NT2/D1 (cell line): ENCODE measurements around the gene FRYL.
"Not testable (repeated sequence)": the region's sequence is repeated elsewhere in the genome, so short reads cannot be mapped to it uniquely, and the experiment has no call there.

Experiments
- DNase-seq: peaks from one replicate; pipeline ENCODE4 v3.0.0-alpha.2; 2011; ENCODE audit warnings: low read depth, low spot score
- H3K27me3 ChIP-seq: 2 replicates; pipeline ENCODE4 v1.6.0; 2011; ENCODE audit warnings: mild to moderate bottlenecking; ENCODE audit not compliant: insufficient read length, insufficient read depth
- H3K36me3 ChIP-seq: 2 replicates; pipeline ENCODE4 v1.6.1; 2011; ENCODE audit warnings: mild to moderate bottlenecking, low read length, mixed read lengths; ENCODE audit not compliant: insufficient read depth, insufficient read length
- H3K4me1 ChIP-seq: 2 replicates; pipeline ENCODE4 v1.5.1; 2011; ENCODE audit not compliant: insufficient read depth, insufficient read length
- H3K4me3 ChIP-seq: 2 replicates; pipeline ENCODE4 v1.5.1; 2011; ENCODE audit warnings: low read depth; ENCODE audit not compliant: insufficient read length
- H3K9ac ChIP-seq: 2 replicates; pipeline ENCODE4 v1.6.0; 2011; ENCODE audit warnings: low read depth; ENCODE audit not compliant: insufficient read length
- H3K9me3 ChIP-seq: 2 replicates; pipeline ENCODE4 v1.5.1; 2011; ENCODE audit warnings: mild to moderate bottlenecking, low read length; ENCODE audit not compliant: insufficient read depth
- SUZ12 ChIP-seq: IDR thresholded peaks from 2 replicates; pipeline ENCODE4 v1.6.1; 2011; ENCODE audit not compliant: insufficient read length, insufficient read depth; ENCODE audit errors: extremely low read depth
- YY1 ChIP-seq: IDR thresholded peaks from 2 replicates; pipeline ENCODE4 v1.6.1; 2011; ENCODE audit not compliant: insufficient read length, insufficient read depth
- ZNF274 ChIP-seq: IDR thresholded peaks from 2 replicates; pipeline ENCODE4 v1.6.1; 2011; ENCODE audit warnings: mild to moderate bottlenecking, low read depth, low read length

Gene FRYL

DNA sequence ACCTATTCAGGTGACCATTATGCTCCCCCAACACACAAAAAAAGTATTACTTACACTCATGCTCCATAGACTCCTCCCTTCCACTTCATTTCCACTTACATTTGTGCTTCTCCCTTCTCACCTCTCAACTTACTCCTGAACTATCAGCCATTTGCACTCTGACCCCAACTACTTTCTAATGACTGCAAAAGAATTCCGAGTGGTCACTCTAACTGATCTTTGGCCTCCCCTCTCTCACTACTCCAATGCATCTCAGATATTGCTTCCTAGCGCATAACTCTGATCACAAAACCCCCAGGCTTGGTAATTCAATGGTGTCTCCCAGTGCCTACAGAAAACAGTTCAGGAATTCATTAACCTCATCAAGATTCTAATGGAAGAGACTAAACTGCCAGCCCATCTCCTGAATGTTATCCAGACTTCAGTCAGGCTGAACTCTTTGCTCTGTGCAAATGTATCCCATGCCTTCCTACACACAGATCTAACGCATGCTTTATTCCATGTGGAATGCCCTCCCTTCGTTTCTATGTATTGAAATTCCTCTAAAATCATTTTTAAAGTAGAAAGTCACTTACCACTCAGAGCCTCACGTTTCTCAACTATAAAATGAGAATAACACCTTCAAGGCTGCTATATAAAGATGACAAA is 61.1 kb downstream of the FRYL start:
- Histone ChIP-seq H3K4me3 (no peak overlapping the region), H3K36me3 (no peaks in the 10 kb centered on the region), H3K9me3 (no peaks in the 10 kb centered on the region), H3K27me3 (no peaks in the 10 kb centered on the region), H3K4me1 (no peaks in the 10 kb centered on the region), H3K9ac (no peak overlapping the region)
- no peak for DNase-seq
- TF ChIP-seq ZNF274 (no peak), YY1 (no peak), SUZ12 (no peak)

DNA sequence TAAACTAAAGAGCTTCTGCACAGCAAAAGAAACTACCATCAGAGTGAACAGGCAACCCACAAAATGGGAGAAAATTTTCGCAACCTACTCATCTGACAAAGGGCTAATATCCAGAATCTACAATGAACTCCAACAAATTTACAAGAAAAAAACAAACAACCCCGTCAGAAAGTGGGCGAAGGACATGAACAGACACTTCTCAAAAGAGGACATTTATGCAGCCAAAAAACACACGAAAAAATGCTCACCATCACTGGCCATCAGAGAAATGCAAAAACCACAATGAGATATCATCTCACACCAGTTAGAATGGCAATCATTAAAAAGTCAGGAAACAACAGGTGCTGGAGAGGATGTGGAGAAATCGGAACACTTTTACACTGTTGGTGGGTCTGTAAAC is 63.8 kb downstream of the FRYL start:
- H3K4me3 ChIP-seq, DNase-seq, H3K36me3 ChIP-seq, H3K9ac ChIP-seq, H3K9me3 ChIP-seq, H3K4me1 ChIP-seq, H3K27me3 ChIP-seq: not testable (repeated sequence)

DNA sequence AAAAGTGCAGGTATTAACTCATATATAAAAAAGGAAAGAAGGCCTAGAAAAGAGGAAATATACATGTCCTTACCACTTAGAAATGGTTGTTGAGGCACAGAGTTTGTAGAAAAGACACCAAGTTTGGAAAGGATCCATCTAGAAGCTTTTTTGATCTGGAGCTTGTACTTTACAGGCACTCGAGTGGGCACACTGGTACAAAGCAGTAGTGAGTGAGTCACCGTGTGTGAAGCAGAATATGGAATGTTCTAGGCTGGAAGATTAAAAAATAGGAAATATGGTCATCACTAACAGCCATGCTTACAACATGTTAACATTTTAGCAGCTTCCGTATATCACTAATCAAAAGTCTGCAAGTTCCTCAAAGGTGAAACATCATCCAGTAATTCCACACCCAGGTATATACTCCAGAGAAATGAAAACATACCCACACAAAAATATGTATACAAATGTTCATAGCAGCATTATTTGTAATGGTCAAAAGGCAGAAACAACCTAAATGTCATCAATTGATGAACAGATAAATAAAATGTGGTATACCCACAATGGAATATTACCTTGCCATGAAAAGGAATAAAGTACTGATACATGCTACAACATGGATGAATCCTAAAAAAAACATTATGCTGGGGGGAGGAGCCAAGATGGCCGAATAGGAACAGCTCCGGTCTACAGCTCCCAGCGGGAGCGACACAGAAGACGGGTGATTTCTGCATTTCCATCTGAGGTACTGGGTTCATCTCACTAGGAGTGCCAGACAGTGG is 69.5 kb downstream of the FRYL start:
- Histone ChIP-seq H3K4me3 (no peak overlapping the region), H3K9me3 (no peaks in the 10 kb centered on the region), H3K9ac (no peak overlapping the region), H3K36me3 (peaks cover 9% of the 10 kb centered on the region), H3K4me1 (no peaks in the 10 kb centered on the region), H3K27me3 (no peaks in the 10 kb centered on the region)
- DNase-seq, result no peak
- TF ChIP-seq YY1, result no peak
- no peak for TF ChIP-seq SUZ12

DNA sequence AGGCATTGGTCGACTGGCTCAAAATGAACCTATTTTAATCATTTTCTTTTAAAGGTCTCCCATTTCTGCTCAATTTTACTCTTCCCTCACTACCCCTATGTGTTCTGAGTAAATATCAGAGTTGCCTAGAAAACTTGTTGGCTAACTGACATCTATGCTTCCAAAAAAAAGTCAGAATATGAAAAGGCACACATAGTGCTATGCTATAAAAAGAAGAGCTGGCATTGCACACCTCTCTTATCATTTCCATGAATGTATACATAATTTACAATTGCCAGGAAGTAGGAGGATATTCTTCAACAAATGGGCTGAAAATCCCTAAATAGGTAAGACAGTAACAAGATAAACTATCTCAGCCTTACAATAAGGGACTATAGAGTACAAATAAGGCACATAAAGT is 70.2 kb downstream of the FRYL start:
- no peak for DNase-seq
- H3K36me3 ChIP-seq, result peaks cover 9% of the 10 kb centered on the region
- no peak overlapping the region for H3K4me3 ChIP-seq
- H3K9me3 ChIP-seq, result no peaks in the 10 kb centered on the region
- H3K27me3 ChIP-seq, result no peaks in the 10 kb centered on the region
- TF ChIP-seq YY1, result no peak
- no peak overlapping the region for H3K9ac ChIP-seq
- H3K4me1 ChIP-seq, result no peaks in the 10 kb centered on the region

DNA sequence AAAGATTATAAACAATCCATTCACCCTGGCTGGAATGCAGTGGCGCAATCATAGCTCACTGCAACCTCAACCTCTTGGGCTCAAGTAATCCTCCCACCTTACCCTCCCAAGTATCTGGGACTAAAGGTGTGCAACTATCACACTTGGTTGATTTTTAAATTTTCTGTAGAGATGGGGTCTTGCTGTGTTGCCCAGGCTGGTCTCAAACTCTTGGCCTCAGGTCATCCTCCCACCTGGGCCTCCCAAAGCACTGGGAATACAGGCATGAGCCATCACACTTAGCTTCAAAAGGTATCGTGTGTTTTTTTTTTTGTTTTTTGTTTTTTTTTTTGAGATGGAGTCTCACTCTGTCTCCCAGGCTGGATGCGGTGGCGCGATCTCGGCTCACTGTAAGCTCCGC is 71.5 kb downstream of the FRYL start:
- TF ChIP-seq SUZ12 (no peak), YY1 (no peak), ZNF274 (no peak)

DNA sequence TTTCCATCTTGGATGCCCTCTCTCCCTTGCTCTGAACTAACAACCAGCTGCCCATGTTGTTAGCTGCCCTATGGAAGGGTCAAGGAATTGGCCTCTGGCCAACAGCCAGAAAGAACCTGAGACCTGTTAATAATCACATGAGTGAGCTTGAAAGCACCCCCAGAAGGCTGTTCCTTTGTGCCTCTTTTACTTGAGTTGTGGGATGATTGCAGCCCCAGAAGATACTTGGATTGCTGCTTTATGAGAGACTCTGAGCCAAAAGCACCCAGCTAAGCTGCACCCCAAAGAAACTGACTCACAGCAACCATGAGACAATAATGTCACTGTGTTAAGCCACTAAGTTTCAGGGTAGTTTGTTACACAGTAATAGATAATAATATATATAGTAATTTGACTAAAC is 73.3 kb downstream of the FRYL start:
- TF ChIP-seq SUZ12 (no peak), YY1 (no peak), ZNF274 (no peak)
- H3K27me3 ChIP-seq, result no peaks in the 10 kb centered on the region
- H3K4me3 ChIP-seq, result no peak overlapping the region
- H3K9ac ChIP-seq, result no peak overlapping the region
- H3K4me1 ChIP-seq, result no peaks in the 10 kb centered on the region
- no peak for DNase-seq
- H3K36me3 ChIP-seq, result peaks cover 9% of the 10 kb centered on the region
- H3K9me3 ChIP-seq, result no peaks in the 10 kb centered on the region

More for the DNA sequence above, 71.5 kb downstream of the FRYL start:
- Histone ChIP-seq H3K9me3 (no peaks in the 10 kb centered on the region), H3K9ac (no peak overlapping the region), H3K4me1 (no peaks in the 10 kb centered on the region), H3K36me3 (peaks cover 9% of the 10 kb centered on the region), H3K27me3 (no peaks in the 10 kb centered on the region), H3K4me3 (no peak overlapping the region)
- no peak for DNase-seq

DNA sequence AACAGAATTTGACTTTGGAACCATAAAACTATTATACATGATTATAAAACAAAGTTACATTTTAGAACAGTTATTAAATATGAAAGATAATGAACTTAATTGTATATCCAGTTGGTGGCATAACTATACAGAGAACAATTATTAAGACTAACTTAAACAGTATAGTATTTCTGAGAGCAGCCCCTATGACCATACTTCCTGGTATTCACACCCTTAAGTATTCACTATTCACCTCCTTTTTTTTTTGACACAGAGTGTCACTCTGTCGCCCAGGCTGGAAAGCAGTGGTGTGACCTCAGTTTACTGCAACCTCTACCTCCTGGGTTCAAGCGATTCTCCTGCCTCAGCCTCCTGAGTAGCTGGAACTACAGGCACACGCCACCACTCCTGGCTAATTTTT is 74.5 kb downstream of the FRYL start:
- H3K27me3 ChIP-seq, result no peaks in the 10 kb centered on the region
- no peaks in the 10 kb centered on the region for H3K9me3 ChIP-seq
- no peak overlapping the region for H3K9ac ChIP-seq
- H3K36me3 ChIP-seq, result peaks cover 8% of the 10 kb centered on the region
- H3K4me3 ChIP-seq, result no peak overlapping the region
- TF ChIP-seq YY1 (no peak), SUZ12 (no peak), ZNF274 (no peak)
- no peak for DNase-seq
- no peaks in the 10 kb centered on the region for H3K4me1 ChIP-seq
